Activated CD4-positive, alpha-beta T cell treated with anti-CD3 and anti-CD28 coated beads for 36 hours (primary cell): ENCODE measurements around the gene C1R. TPM values are rescaled to one million over a fixed set of nuclear protein-coding genes. Genes with fewer than 3 reads are reported as not detected.

Experiments used
- ATAC-seq: fragments of 200-7000 bp; cut with Tn5 transposase; one replicate; pipeline ENCODE4 v1.10.0; 2021; ENCODE audit warnings: mild to moderate bottlenecking, moderate library complexity
- CTCF ChIA-PET: fragments of 350-600 bp; sonication (Branson Sonifier 250); formaldehyde crosslinking; loops from one replicate; lab custom pipeline; 2021; ENCODE audit warnings: antibody characterized with exemption; lab: Charles Lee
- POLR2A ChIA-PET: fragments of 350-600 bp; sonication (Branson Sonifier 250); formaldehyde crosslinking; loops from one replicate; lab custom pipeline; 2021; ENCODE audit warnings: antibody characterized with exemption, inconsistent platforms; lab: Charles Lee
- DNase-seq: peaks from one replicate; pipeline ENCODE4 v3.0.0-alpha.2; 2020
- H3K27ac Mint-ChIP-seq: one replicate; pipeline ENCODE4 v1.8.0; 2021; ENCODE audit warnings: mixed read lengths
- H3K27me3 Mint-ChIP-seq: one replicate; pipeline ENCODE4 v1.8.0; 2021; ENCODE audit warnings: mixed read lengths
- H3K36me3 Mint-ChIP-seq: one replicate; pipeline ENCODE4 v1.8.0; 2021; ENCODE audit warnings: low read depth, mixed read lengths
- H3K4me1 Mint-ChIP-seq: one replicate; pipeline ENCODE4 v1.8.0; 2021; ENCODE audit warnings: mixed read lengths
- H3K4me3 Mint-ChIP-seq: one replicate; pipeline ENCODE4 v1.8.0; 2021; ENCODE audit warnings: mild to moderate bottlenecking, moderate library complexity, mixed read lengths
- H3K9me3 Mint-ChIP-seq: one replicate; pipeline ENCODE4 v1.8.0; 2021; ENCODE audit warnings: low read depth, mixed read lengths
- intact Hi-C, 2 experiments: fragments of 100-400 bp; cut with DNase I in 1 of 2; cut with micrococcal nuclease in 1 of 2; formaldehyde crosslinking; loops; one replicate each; pipeline versions ENCODE4 v1.14.2 to v1.15.1; 2022 to 2024; cut with DNase I, micrococcal nuclease
- total RNA-seq, 2 experiments: library from RNA; stranded (reverse); gene quantifications; one replicate each; pipeline ENCODE4 v1.2.3, GENCODE V29; 2021

Gene C1R
- total RNA-seq, 2 experiments from 2014 or later = 1.4 to 2.2 TPM

DNA sequence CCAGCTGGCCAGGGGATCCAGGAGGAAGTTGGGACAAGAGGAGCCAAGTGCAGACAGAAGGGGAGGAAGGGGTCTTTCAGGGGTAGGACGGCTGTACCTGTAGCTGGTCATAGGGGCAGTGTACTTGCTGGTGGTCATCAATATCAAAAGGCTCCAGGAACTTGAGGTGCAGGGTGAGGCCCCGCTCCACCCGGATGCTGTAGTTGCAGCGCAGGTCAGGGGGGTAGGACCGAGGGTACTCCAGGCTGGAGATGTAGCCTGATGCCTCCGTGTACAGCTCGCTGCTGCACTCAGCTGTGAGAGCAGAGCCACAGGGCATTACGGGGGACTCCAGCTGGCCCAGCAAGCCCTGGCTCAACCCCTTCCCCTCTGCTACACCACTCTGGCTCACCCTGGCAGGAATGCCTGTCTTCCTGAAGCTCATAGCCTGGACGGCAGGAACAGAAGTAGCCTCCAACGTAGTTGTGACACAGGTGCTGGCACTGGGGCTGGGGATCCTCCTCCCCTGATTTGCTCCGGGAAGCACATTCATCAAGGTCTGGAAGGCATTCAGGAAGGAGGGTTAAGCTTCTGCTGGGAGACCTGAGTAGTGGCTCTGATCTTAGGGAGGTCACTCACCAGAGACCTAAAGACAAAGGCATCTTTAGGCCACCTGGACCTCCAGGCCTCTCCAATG is 2.9 kb downstream of the C1R start:
- DNase-seq (no peak), ATAC-seq (no peak)
- intact Hi-C loops = loop anchor here in 1 of 2 experiments (5.0 kb wide), 1 partner anchor 57 kb away; no protein-coding TSS in a partner anchor
- ChIA-PET CTCF (interaction anchor here (0.5 to 3.2 kb wide), 4 partner anchors 13 to 535 kb away, joined by 3 to 21 read pairs (median 6); partner anchors contain the start of gene C1RL), POLR2A (no interaction called here)
- no peaks in the 10 kb centered on the region for H3K27me3 Mint-ChIP-seq
- H3K9me3 Mint-ChIP-seq = no peaks in the 10 kb centered on the region
- no peak overlapping the region for H3K27ac Mint-ChIP-seq
- no peak overlapping the region for H3K4me3 Mint-ChIP-seq
- H3K4me1 Mint-ChIP-seq = peaks cover 6% of the 10 kb centered on the region
- H3K36me3 Mint-ChIP-seq = no peaks in the 10 kb centered on the region

GRCh38 chr12:7083125-7083524 is 9.1 kb downstream of the C1R start:
- Mint-ChIP-seq H3K4me3 (no peak overlapping the region), H3K27me3 (peaks cover 2% of the 10 kb centered on the region), H3K9me3 (peaks cover 5% of the 10 kb centered on the region), H3K36me3 (no peaks in the 10 kb centered on the region), H3K27ac (no peak overlapping the region), H3K4me1 (no peaks in the 10 kb centered on the region)
- intact Hi-C loops = no loop called here
- ChIA-PET POLR2A (no interaction called here), CTCF (no interaction called here)
- ATAC-seq = no peak
- no peak for DNase-seq

GRCh38 chr12:7081037-7081436 is 11.2 kb downstream of the C1R start:
- Mint-ChIP-seq H3K27ac (no peak overlapping the region), H3K4me1 (no peaks in the 10 kb centered on the region), H3K36me3 (no peaks in the 10 kb centered on the region), H3K9me3 (peaks cover 5% of the 10 kb centered on the region), H3K4me3 (no peak overlapping the region), H3K27me3 (peaks cover 2% of the 10 kb centered on the region)
- intact Hi-C loops = no loop called here
- POLR2A ChIA-PET = no interaction called here
- DNase-seq (no peak), ATAC-seq (no peak)
- CTCF ChIA-PET = interaction anchor here (0.6 to 1.3 kb wide), 2 partner anchors 18 to 28 kb away, joined by 3 to 6 read pairs; partner anchors contain the start of gene C1RL

GRCh38 chr12:7079826-7080125 is 12.5 kb downstream of the C1R start:
- DNase-seq = no peak
- Mint-ChIP-seq H3K27ac (no peak overlapping the region), H3K4me1 (no peaks in the 10 kb centered on the region), H3K27me3 (peaks cover 2% of the 10 kb centered on the region), H3K9me3 (peaks cover 5% of the 10 kb centered on the region), H3K4me3 (no peak overlapping the region), H3K36me3 (no peaks in the 10 kb centered on the region)
- ChIA-PET POLR2A (interaction anchor here (0.6 kb wide), 1 partner anchor 144 kb away, joined by 3 read pairs; no protein-coding TSS in a partner anchor), CTCF (interaction anchor here (1.2 kb wide), 2 partner anchors 11 to 34 kb away, joined by 3 read pairs; no protein-coding TSS in a partner anchor)
- intact Hi-C loops = no loop called here
- ATAC-seq = no peak

DNA sequence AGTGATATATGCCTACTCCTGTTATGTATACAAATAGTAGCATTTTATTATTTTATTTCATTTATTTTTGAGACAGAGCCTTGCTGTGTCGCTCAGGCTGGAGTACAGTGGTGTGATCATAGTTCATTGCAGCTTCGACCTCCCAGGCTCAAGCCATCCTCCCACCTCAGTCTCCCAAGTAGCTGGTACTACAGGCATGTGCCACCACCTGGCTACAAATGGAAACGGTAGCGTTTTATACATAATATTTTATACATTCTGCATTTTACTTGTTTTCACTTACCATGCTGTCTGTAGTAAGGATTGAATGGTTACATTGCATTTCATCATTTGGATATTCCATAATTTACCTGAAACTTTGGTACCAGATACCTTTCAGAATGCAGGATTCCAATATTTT is 14.1 kb downstream of the C1R start:
- CTCF ChIA-PET = no interaction called here
- H3K4me3 Mint-ChIP-seq = no peak overlapping the region

DNA sequence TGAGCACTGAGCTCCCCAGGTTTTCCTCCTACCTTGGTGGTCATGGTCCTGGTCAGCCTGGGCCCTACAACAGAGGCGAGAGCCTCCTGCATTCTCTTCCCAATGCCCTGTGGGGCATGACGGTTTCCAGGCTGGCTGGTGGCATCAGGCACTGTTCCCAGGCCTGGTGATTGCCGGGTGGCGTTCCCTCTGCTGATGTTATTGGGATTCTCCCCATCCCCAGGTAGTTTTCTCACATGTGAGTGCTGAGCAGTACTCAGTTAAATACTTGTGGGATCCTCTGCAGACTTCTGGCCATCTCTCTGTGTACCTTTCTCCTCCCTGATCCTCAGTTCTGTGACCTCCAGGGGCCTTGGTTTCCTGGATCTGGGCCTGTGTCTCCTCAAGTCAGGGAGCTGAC is 15.8 kb downstream of the C1R start:
- intact Hi-C loops = no loop called here
- Mint-ChIP-seq H3K27ac (no peak overlapping the region), H3K36me3 (no peaks in the 10 kb centered on the region), H3K27me3 (peaks cover 7% of the 10 kb centered on the region), H3K9me3 (no peaks in the 10 kb centered on the region), H3K4me3 (no peak overlapping the region), H3K4me1 (no peaks in the 10 kb centered on the region)
- DNase-seq (no peak), ATAC-seq (no peak)
- ChIA-PET POLR2A (no interaction called here), CTCF (interaction anchor here (1.5 to 2.4 kb wide), 2 partner anchors 11 kb away, joined by 4 to 8 read pairs; no protein-coding TSS in a partner anchor)

More for the DNA sequence above, 14.1 kb downstream of the C1R start:
- intact Hi-C loops = no loop called here
- H3K36me3 Mint-ChIP-seq = no peaks in the 10 kb centered on the region
- no peak overlapping the region for H3K27ac Mint-ChIP-seq
- DNase-seq (no peak), ATAC-seq (no peak)
- peaks cover 7% of the 10 kb centered on the region for H3K27me3 Mint-ChIP-seq
- peaks cover 2% of the 10 kb centered on the region for H3K9me3 Mint-ChIP-seq
- no peaks in the 10 kb centered on the region for H3K4me1 Mint-ChIP-seq
- POLR2A ChIA-PET = no interaction called here

DNA sequence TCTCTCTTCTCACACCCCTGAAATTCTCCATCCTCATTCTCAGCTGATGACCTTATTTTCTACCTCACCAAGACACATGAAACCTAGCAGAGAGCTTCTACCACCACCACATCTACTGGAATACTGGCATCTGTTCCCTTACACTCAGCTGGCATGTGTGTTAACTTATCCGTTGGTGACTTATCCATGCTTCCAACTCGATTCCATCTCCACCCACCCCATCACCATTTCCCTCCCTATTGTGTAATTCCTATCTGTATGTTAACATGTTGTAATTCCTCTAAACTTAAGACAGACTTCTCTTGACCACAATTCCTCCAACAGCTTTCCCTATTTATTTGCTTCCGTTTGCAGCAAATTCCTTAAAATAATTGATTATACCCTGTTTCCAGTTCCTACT is 16.3 kb downstream of the C1R start:
- POLR2A ChIA-PET = no interaction called here
- Mint-ChIP-seq H3K36me3 (no peaks in the 10 kb centered on the region), H3K9me3 (no peaks in the 10 kb centered on the region), H3K27me3 (peaks cover 7% of the 10 kb centered on the region), H3K4me1 (no peaks in the 10 kb centered on the region), H3K27ac (no peak overlapping the region), H3K4me3 (no peak overlapping the region)
- DNase-seq (no peak), ATAC-seq (no peak)
- intact Hi-C loops = no loop called here
- CTCF ChIA-PET = interaction anchor here (2.4 kb wide), 1 partner anchor 12 kb away, joined by 8 read pairs; no protein-coding TSS in a partner anchor

DNA sequence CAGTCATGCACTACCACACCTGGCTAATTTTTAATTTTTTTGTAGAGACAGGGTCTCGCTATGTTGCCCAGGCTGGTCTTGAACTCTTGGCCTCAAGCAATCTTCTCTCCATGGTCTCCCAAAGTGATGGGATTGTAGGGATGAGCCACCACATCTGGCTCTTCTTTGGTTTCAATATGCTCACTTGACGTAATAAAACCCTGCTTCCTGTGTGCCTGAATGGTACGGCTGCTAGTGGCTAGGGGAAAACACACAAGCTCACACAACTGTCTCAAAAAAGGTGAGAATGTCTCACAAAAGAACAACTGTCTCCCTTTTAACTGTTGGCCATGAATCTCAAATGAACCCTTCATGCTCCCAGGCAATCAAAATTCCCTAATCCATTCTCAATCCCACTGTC is 16.7 kb downstream of the C1R start:
- no peaks in the 10 kb centered on the region for H3K4me1 Mint-ChIP-seq
- CTCF ChIA-PET = interaction anchor here (2.4 kb wide), 1 partner anchor 12 kb away, joined by 8 read pairs; no protein-coding TSS in a partner anchor
- H3K4me3 Mint-ChIP-seq = no peak overlapping the region
- DNase-seq = no peak
- POLR2A ChIA-PET = no interaction called here
- no peaks in the 10 kb centered on the region for H3K36me3 Mint-ChIP-seq
- H3K27me3 Mint-ChIP-seq = peaks cover 7% of the 10 kb centered on the region
- ATAC-seq = no peak
- no peak overlapping the region for H3K27ac Mint-ChIP-seq
- no peaks in the 10 kb centered on the region for H3K9me3 Mint-ChIP-seq
- intact Hi-C loops = no loop called here

DNA sequence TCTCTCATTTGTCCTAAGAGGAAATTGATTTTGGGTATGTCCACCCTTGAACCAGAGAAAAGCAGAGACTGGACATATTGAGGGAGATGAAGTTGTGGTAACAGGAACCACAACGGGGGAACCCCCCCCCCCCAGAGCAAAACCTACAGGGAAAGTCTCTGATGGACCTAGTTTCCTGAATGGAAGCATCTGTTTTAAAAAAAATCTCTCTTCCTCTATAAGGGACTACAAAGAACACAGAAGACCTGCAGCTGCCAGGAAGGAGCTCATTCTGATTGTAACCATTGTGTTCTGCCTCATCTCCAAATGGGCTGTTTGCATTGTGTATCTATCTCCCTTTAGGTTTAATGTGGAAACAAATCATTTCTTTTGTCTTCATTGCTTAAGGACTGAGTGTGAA is 18.3 kb downstream of the C1R start:
- DNase-seq (no peak), ATAC-seq (no peak)
- H3K4me1 Mint-ChIP-seq = no peaks in the 10 kb centered on the region
- no peaks in the 10 kb centered on the region for H3K36me3 Mint-ChIP-seq
- peaks cover 5% of the 10 kb centered on the region for H3K27me3 Mint-ChIP-seq
- ChIA-PET CTCF (interaction anchor here (1.0 kb wide), 1 partner anchor 22 kb away, joined by 3 read pairs; no protein-coding TSS in a partner anchor), POLR2A (no interaction called here)
- H3K9me3 Mint-ChIP-seq = no peaks in the 10 kb centered on the region
- no peak overlapping the region for H3K27ac Mint-ChIP-seq
- intact Hi-C loops = no loop called here
- no peak overlapping the region for H3K4me3 Mint-ChIP-seq

- ChIA-PET POLR2A (no interaction called here), CTCF (interaction anchor here (0.6 kb wide), 1 partner anchor 91 kb away, joined by 3 read pairs; no protein-coding TSS in a partner anchor)
- Mint-ChIP-seq H3K27ac (no peak overlapping the region), H3K4me1 (no peaks in the 10 kb centered on the region), H3K36me3 (no peaks in the 10 kb centered on the region), H3K9me3 (no peaks in the 10 kb centered on the region), H3K4me3 (no peak overlapping the region), H3K27me3 (peaks cover 5% of the 10 kb centered on the region)
- DNase-seq (no peak), ATAC-seq (no peak)
- intact Hi-C loops = no loop called here
Observed at GRCh38 chr12:7072554-7072953, 19.7 kb downstream of the C1R start.

- Mint-ChIP-seq H3K9me3 (no peaks in the 10 kb centered on the region), H3K27me3 (peaks cover 5% of the 10 kb centered on the region), H3K36me3 (no peaks in the 10 kb centered on the region), H3K4me1 (no peaks in the 10 kb centered on the region), H3K4me3 (no peak overlapping the region), H3K27ac (no peak overlapping the region)
- no peak for DNase-seq
- no peak for ATAC-seq
- ChIA-PET CTCF (no interaction called here), POLR2A (interaction anchor here (0.6 kb wide), 1 partner anchor 67 kb away, joined by 3 read pairs; no protein-coding TSS in a partner anchor)
- intact Hi-C loops = no loop called here
Observed at GRCh38 chr12:7072035-7072434, 20.2 kb downstream of the C1R start.

- H3K27ac Mint-ChIP-seq = no peak overlapping the region
- intact Hi-C loops = no loop called here
- CTCF ChIA-PET = interaction anchor here (1.7 kb wide), 1 partner anchor 51 kb away, joined by 4 read pairs; the partner anchor contains the start of gene LPCAT3
- DNase-seq (no peak), ATAC-seq (no peak)
- no peaks in the 10 kb centered on the region for H3K9me3 Mint-ChIP-seq
- no peaks in the 10 kb centered on the region for H3K4me1 Mint-ChIP-seq
- peaks cover 5% of the 10 kb centered on the region for H3K27me3 Mint-ChIP-seq
- no peak overlapping the region for H3K4me3 Mint-ChIP-seq
- POLR2A ChIA-PET = no interaction called here
- no peaks in the 10 kb centered on the region for H3K36me3 Mint-ChIP-seq
Observed at GRCh38 chr12:7069386-7069785, 22.9 kb downstream of the C1R start.
